Esophagus muscularis mucosa (tissue), 3 donors: ENCODE data around the gene MYO1D.

Source experiments
- CTCF ChIP-seq, 3 experiments: fragments of 200-600 bp in 2 of 3; fragments of 450-650 bp in 1 of 3; sonication (generic) in 2 of 3; IDR thresholded peaks; one replicate each; pipeline ENCODE4 v1.5.1; 2017 to 2019; ENCODE audit warnings: antibody characterized with exemption in 3 of 3, mild to moderate bottlenecking in 2 of 3, moderate library complexity in 1 of 3
- POLR2A ChIP-seq: fragments of 450-650 bp; IDR thresholded peaks from one replicate; pipeline ENCODE4 v1.6.1; 2017; ENCODE audit warnings: antibody characterized with exemption, moderate library complexity, mild to moderate bottlenecking, low read depth

DNA sequence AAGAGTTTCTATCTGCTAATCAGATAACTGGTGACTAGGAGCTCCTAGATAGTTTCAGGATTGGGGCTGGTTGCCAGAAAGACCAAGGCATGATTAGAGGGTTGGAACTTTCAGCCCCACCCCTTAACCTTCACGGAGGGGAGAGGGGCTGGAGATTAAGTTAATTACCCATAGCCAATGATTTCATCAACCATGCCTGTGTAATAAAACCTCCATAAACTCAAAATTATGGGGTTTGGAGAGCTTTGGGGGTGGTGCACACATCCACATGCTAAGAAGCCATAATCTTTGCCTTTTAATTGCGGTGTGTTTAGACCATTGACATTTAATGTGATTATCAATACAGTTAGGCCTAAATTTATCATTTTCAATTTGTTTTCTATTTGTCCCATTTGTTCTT, 228.5 kb downstream of the MYO1D start:
- TF ChIP-seq CTCF (IDR thresholded peaks at IDR 0.05) (no peak), POLR2A (no peak)
